ENCODE results near the gene SRGAP2C. TPM values are rescaled to one million over a fixed set of nuclear protein-coding genes. Genes with fewer than 3 reads are reported as not detected.
A peak's percentile ranks its signal among the peaks of the same experiment; 100 is the strongest.
"Not testable (repeated sequence)": the region's sequence is repeated elsewhere in the genome, so short reads cannot be mapped to it uniquely, and the experiment has no call there.

The SRGAP2C gene
- total and polyA plus RNA-seq, 4 donors = 26.2 to 56.5 (median 33.2) TPM

DNA sequence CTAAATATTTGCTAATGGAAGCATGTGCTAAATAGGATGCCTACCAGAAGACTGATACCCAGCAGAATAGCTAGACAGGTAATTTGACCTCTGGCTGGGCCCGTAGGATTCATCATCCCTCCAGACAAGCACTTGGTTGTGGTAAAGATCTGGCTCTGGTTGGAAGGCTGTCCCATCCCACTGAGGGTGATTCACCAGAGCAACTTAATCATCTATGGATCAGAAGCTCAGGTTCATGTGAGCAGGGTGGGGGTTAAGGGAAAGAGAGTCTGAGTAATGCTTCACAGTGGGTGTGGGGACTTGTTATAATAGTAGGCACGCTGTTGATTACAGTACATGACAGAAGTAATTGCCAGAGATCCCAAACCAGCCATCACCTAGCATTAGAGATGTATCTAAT is 27.2 kb upstream of the SRGAP2C start:
- not testable (repeated sequence) for H3K9me3 ChIP-seq (ENCODE audit: control insufficient read depth, insufficient read depth, low read length); DNase-seq (ENCODE audit: low read depth in 4 of 6, low spot score in 6 of 6); H3K27ac ChIP-seq (ENCODE audit: low read depth, low read length); H3K4me3 ChIP-seq (ENCODE audit: low read depth, low read length); H3K27me3 ChIP-seq (ENCODE audit: control insufficient read depth, insufficient read depth, low read length); H3K4me1 ChIP-seq (ENCODE audit: control insufficient read depth, insufficient read depth, low read length); H3K36me3 ChIP-seq (ENCODE audit: control insufficient read depth, insufficient read depth, low read length)
- no CpG with 5 or more reads among the region's 2 CpGs for WGBS (ENCODE audit: insufficient coverage)

DNA sequence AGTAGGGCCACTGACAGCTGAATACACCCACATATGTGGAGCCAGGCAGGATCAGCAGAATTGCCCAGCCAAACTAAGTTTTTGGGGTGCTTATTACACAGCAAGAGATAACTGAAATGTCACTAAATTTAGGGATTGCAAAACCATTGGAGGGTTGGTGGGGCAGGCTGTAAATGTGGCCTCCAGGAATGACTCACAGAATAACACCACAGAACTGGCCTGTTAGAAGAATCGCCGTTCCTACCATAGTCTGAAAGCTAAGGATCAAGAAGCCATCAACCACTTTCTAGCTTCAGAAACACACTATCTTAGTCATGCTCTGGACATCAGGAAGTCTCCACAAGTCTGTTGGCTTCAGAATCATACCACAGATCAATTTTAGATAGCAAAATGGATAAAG is 24.7 kb upstream of the SRGAP2C start:
- not testable (repeated sequence) for H3K4me3 ChIP-seq (ENCODE audit: low read depth, low read length); H3K27ac ChIP-seq (ENCODE audit: low read depth, low read length); H3K36me3 ChIP-seq (ENCODE audit: control insufficient read depth, insufficient read depth, low read length); H3K9me3 ChIP-seq (ENCODE audit: control insufficient read depth, insufficient read depth, low read length); H3K27me3 ChIP-seq (ENCODE audit: control insufficient read depth, insufficient read depth, low read length); DNase-seq (ENCODE audit: low read depth in 4 of 6, low spot score in 6 of 6); H3K4me1 ChIP-seq (ENCODE audit: control insufficient read depth, insufficient read depth, low read length)
- whole genome bisulfite sequencing (ENCODE audit: insufficient coverage) = no CpG with 5 or more reads among the region's 2 CpGs

DNA sequence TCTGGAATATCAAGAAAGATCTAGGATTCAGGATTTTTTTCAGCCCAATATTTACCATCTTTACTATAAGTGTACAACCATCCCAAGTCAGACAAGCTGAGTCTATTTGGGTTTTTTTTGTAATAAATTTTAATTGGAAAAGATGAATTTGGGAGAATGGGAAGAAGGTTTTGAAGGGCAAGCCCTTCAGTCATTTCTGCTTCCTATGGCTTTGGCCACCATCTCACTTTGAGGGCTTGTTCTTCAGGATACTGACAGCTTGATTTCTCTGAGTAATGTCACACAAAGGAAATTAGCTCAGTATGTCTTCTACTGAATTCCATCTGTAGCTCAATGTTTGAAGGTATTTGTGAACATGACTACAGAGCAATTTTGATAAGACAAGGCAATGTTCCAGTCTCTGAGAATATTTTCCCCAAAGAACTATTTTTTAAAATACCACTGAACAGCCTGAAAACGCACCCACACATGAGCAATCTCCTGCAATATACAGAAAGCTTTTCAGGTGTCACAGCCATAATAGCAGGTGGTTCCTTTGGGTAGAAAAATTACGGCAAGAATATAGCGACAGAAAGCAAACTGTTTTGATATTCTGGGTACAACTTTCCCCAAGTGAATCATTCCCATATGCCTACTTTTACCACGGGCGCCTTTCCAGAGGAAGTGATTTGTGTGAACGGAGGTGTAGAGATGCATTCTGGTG is 23.4 kb upstream of the SRGAP2C start:
- DNase-seq (ENCODE audit: low read depth in 4 of 6, low spot score in 6 of 6) = peak in 2 of 6 donors; percentile 0 to 7
- not testable (repeated sequence) for H3K9me3 ChIP-seq (ENCODE audit: control insufficient read depth, insufficient read depth, low read length); H3K4me1 ChIP-seq (ENCODE audit: control insufficient read depth, insufficient read depth, low read length); H3K27me3 ChIP-seq (ENCODE audit: control insufficient read depth, insufficient read depth, low read length); H3K36me3 ChIP-seq (ENCODE audit: control insufficient read depth, insufficient read depth, low read length); H3K4me3 ChIP-seq (ENCODE audit: low read depth, low read length); H3K27ac ChIP-seq (ENCODE audit: low read depth, low read length)
- no CpG with 5 or more reads among the region's 6 CpGs for WGBS (ENCODE audit: insufficient coverage)

DNA sequence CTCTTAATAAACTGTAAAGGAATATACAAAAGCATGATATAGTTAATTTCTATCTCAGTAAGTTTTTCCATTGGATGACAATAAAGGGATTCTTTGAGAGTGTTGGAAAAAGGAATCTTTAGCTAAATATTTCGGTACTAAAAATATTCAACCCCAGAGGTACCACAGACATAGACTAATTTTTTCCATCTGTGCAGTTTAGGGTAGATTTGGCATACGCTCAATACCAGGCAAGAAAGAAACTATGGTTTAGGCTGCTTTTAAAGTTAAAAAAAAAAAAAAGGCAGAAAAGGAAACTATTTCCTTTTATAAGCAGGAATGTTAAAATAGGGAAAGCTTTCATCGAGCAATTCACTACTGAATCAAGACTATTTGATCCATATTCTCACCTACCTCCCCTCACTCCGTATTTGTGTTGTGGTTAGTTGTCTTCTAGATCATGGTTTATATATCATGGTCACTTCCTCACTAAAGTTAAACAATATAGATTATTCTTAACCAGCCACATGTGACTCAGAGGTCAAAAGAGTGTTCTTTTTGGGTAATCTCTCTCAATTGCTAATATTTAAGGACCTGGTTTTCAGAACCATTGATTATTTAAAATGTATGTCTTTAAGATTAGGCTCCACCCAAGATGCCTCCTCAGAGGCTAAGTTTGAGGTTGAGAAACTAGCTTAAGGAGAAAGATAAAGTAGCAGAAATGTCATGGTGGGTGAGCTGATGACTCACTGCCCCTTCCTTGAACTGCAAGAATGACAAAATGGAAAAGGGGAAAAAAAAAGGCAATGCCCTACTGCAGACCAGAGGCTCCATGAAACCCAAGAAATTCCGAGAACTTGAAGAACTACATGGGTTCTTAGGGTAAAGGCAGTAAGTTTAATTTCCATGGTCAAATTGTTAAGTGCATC is 20.7 kb upstream of the SRGAP2C start:
- H3K36me3 ChIP-seq (ENCODE audit: control insufficient read depth, insufficient read depth, low read length); H3K9me3 ChIP-seq (ENCODE audit: control insufficient read depth, insufficient read depth, low read length); DNase-seq (ENCODE audit: low read depth in 4 of 6, low spot score in 6 of 6); H3K27ac ChIP-seq (ENCODE audit: low read depth, low read length); H3K27me3 ChIP-seq (ENCODE audit: control insufficient read depth, insufficient read depth, low read length); H3K4me1 ChIP-seq (ENCODE audit: control insufficient read depth, insufficient read depth, low read length); H3K4me3 ChIP-seq (ENCODE audit: low read depth, low read length): not testable (repeated sequence)
- WGBS (ENCODE audit: insufficient coverage) = no CpG with 5 or more reads among the region's 5 CpGs

DNA sequence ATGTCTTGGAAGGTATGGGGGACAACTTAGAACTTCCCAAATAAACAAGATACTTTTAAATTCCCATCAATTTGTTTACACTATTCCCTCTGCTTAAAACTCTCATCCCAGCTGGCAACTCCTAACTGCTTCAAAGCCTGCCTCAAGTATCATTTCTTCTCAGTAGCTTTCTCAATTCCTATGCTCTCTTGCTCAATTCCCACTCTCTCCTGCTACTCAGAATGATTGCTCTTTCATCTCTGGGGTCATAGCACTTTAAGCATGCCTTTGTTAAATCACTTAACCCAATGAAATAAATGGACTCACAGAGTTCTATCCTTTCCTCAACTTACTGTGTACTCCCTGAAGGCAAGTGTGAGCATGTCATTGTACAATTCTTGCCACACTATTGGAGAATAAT is 19.5 kb upstream of the SRGAP2C start:
- not testable (repeated sequence) for H3K4me3 ChIP-seq (ENCODE audit: low read depth, low read length); DNase-seq (ENCODE audit: low read depth in 4 of 6, low spot score in 6 of 6); H3K9me3 ChIP-seq (ENCODE audit: control insufficient read depth, insufficient read depth, low read length); H3K4me1 ChIP-seq (ENCODE audit: control insufficient read depth, insufficient read depth, low read length); H3K27me3 ChIP-seq (ENCODE audit: control insufficient read depth, insufficient read depth, low read length); H3K27ac ChIP-seq (ENCODE audit: low read depth, low read length); H3K36me3 ChIP-seq (ENCODE audit: control insufficient read depth, insufficient read depth, low read length)

DNA sequence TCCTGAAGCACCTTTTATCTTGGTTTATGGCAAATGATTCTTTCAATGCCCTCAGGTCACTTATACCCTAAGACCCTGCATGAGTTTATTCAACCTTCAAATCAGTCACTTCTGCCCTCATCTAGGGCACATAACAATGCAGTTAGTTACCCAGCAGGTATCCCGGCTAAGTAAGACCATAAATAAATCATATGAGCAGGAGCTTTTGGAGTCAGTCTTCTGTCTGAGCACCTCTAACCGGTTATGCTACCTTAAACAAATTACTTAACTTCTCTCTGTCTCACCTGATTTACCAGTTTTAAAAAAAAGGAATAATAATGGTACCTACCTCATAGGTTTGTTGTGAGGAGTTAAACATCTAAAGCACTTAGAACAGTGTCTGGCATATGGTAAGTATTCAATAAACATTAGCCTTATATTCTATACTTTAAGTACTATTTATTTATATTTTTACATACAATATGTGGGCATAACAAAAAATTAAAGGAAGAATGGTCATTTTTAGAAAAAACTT is 17.5 kb upstream of the SRGAP2C start:
- H3K4me3 ChIP-seq (ENCODE audit: low read depth, low read length); H3K9me3 ChIP-seq (ENCODE audit: control insufficient read depth, insufficient read depth, low read length); H3K4me1 ChIP-seq (ENCODE audit: control insufficient read depth, insufficient read depth, low read length); DNase-seq (ENCODE audit: low read depth in 4 of 6, low spot score in 6 of 6); H3K36me3 ChIP-seq (ENCODE audit: control insufficient read depth, insufficient read depth, low read length); H3K27ac ChIP-seq (ENCODE audit: low read depth, low read length); H3K27me3 ChIP-seq (ENCODE audit: control insufficient read depth, insufficient read depth, low read length): not testable (repeated sequence)
- no CpG with 5 or more reads among the region's 2 CpGs for WGBS (ENCODE audit: insufficient coverage)

DNA sequence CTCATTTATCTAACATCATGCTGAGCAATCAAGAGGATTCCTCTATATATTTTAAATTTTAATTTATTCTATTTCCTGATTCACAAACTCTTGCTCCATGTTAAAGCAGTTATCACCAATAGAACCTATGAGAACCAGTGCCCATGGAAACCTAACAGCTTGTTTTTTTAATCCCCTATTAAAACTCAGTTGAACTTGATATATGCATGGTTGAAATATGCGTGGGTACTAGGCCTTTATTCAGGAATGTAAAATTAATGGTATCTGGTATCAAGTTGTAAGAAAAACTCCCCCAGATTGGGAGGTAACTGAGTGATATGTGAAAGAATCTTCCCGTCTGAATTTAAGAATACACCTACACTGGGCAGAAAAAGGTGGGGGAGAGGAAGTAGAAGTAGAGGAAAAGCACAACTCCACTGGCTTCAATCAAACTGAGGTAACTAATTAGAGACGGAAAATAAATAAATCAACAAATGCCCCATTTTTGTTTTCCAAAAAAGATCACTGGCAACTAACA is 16.6 kb upstream of the SRGAP2C start:
- not testable (repeated sequence) for DNase-seq (ENCODE audit: low read depth in 4 of 6, low spot score in 6 of 6); H3K27me3 ChIP-seq (ENCODE audit: control insufficient read depth, insufficient read depth, low read length); H3K4me3 ChIP-seq (ENCODE audit: low read depth, low read length); H3K4me1 ChIP-seq (ENCODE audit: control insufficient read depth, insufficient read depth, low read length); H3K36me3 ChIP-seq (ENCODE audit: control insufficient read depth, insufficient read depth, low read length); H3K27ac ChIP-seq (ENCODE audit: low read depth, low read length); H3K9me3 ChIP-seq (ENCODE audit: control insufficient read depth, insufficient read depth, low read length)
- no CpG with 5 or more reads among the region's 3 CpGs for WGBS (ENCODE audit: insufficient coverage)

DNA sequence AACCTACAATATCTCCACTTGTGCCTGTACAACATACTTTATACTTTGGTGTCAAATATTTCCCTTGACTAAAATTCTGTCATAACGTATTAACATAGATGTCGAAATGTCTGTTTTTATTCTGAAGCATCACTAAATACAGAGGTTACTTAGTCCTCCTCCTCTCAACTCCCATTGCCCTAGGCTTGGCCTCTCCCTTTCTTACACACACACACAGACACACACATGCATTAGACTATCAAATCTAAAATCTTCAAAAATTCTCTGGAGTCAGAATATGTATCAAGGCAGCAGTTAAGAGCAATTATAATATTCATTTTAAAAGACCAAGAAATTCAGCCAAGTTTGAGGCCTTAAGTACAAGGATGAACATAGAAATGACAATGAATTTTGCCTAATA is 8.1 kb upstream of the SRGAP2C start:
- not testable (repeated sequence) for H3K27ac ChIP-seq (ENCODE audit: low read depth, low read length); DNase-seq (ENCODE audit: low read depth in 4 of 6, low spot score in 6 of 6); H3K4me3 ChIP-seq (ENCODE audit: low read depth, low read length); H3K36me3 ChIP-seq (ENCODE audit: control insufficient read depth, insufficient read depth, low read length); H3K4me1 ChIP-seq (ENCODE audit: control insufficient read depth, insufficient read depth, low read length); H3K27me3 ChIP-seq (ENCODE audit: control insufficient read depth, insufficient read depth, low read length); H3K9me3 ChIP-seq (ENCODE audit: control insufficient read depth, insufficient read depth, low read length)
- WGBS (ENCODE audit: insufficient coverage) = no CpG with 5 or more reads among the region's 2 CpGs

DNA sequence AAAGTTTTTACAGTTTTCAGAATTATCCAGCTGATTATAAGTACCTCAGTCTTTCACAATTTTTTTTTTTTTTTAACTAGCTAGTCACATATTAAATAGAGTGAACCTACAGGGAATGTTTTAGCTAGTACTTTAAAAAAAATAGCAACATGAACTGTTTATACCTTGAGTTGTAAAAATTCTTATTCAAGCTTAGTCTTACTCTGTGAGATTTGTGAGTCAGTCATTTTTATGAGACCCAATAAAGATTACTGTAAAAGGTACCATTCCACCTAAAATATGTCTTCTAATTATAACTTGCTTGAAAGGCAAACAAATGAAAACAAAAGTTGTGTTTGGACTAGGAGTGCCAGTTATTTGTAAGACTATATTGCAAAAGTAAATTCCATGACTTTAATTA is 6.6 kb upstream of the SRGAP2C start:
- H3K27ac ChIP-seq (ENCODE audit: low read depth, low read length); H3K4me1 ChIP-seq (ENCODE audit: control insufficient read depth, insufficient read depth, low read length); H3K27me3 ChIP-seq (ENCODE audit: control insufficient read depth, insufficient read depth, low read length); H3K4me3 ChIP-seq (ENCODE audit: low read depth, low read length); H3K9me3 ChIP-seq (ENCODE audit: control insufficient read depth, insufficient read depth, low read length); H3K36me3 ChIP-seq (ENCODE audit: control insufficient read depth, insufficient read depth, low read length); DNase-seq (ENCODE audit: low read depth in 4 of 6, low spot score in 6 of 6): not testable (repeated sequence)

DNA sequence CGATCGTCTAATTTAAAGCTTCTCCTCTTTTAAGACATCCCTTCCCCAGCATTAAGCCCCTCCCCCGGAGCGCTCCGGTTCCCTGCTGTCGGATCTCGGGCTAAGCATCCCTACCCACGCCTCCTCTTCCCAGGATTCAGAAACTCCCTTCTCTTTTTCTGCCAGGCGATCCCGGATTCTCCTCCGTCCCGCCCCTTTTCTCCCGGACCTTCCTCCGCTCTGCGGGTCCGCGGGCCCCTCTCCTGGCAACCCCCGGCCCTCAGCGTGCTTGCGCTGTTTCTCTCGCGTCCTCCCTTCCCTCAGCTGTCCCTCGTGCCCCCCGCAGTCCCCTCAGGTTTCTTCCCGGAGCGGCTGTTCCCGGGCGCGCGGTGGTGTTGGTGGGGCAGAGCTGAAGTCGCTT is 908 bp upstream of the SRGAP2C start:
- WGBS (ENCODE audit: insufficient coverage) = no CpG with 5 or more reads among the region's 31 CpGs
- H3K27me3 ChIP-seq (ENCODE audit: control insufficient read depth, insufficient read depth, low read length); H3K27ac ChIP-seq (ENCODE audit: low read depth, low read length); H3K4me3 ChIP-seq (ENCODE audit: low read depth, low read length); DNase-seq (ENCODE audit: low read depth in 4 of 6, low spot score in 6 of 6); H3K9me3 ChIP-seq (ENCODE audit: control insufficient read depth, insufficient read depth, low read length); H3K36me3 ChIP-seq (ENCODE audit: control insufficient read depth, insufficient read depth, low read length); H3K4me1 ChIP-seq (ENCODE audit: control insufficient read depth, insufficient read depth, low read length): not testable (repeated sequence)

All from spinal cord (tissue), 10 donors.